NCI-H748 treated with DMSO at 0.1 percent for 48 hours (cell line): ENCODE data around the gene NPAS3.

Source experiments
- DNase-seq: peaks from one replicate; lab custom pipeline; 2025; lab: John Stamatoyannopoulos, UW

The NPAS3 gene

GRCh38 chr14:33794791-33795305 lies 856.2 kb downstream of the NPAS3 start:
- no peak for DNase-seq

- no peak for DNase-seq
Observed at GRCh38 chr14:33796356-33796755, 857.7 kb downstream of the NPAS3 start.

- no peak for DNase-seq
Observed at GRCh38 chr14:33799705-33800570, 861.3 kb downstream of the NPAS3 start.

- no peak for DNase-seq
Observed at GRCh38 chr14:33800735-33801163, 862.1 kb downstream of the NPAS3 start.

GRCh38 chr14:33802737-33803136 lies 864.1 kb downstream of the NPAS3 start:
- DNase-seq: no peak

- no peak for DNase-seq
Observed at GRCh38 chr14:33805593-33805992, 866.9 kb downstream of the NPAS3 start.

- DNase-seq: peak; percentile 18
Observed at GRCh38 chr14:33806905-33807304, 868.2 kb downstream of the NPAS3 start.

GRCh38 chr14:33808187-33808586 lies 869.5 kb downstream of the NPAS3 start:
- no peak for DNase-seq

GRCh38 chr14:33809396-33809981 lies 870.8 kb downstream of the NPAS3 start:
- no peak for DNase-seq

GRCh38 chr14:33810308-33810707 lies 871.6 kb downstream of the NPAS3 start:
- no peak for DNase-seq

GRCh38 chr14:33811721-33812120 lies 873.0 kb downstream of the NPAS3 start:
- DNase-seq: no peak

GRCh38 chr14:33812181-33812580 lies 873.5 kb downstream of the NPAS3 start:
- DNase-seq: no peak

- no peak for DNase-seq
Observed at GRCh38 chr14:33812601-33813000, 873.9 kb downstream of the NPAS3 start.

GRCh38 chr14:33814010-33814409 lies 875.3 kb downstream of the NPAS3 start:
- no peak for DNase-seq

GRCh38 chr14:33833706-33834465 lies 895.2 kb downstream of the NPAS3 start:
- DNase-seq: no peak

- DNase-seq: no peak
Observed at GRCh38 chr14:33834466-33835260, 896.0 kb downstream of the NPAS3 start.

GRCh38 chr14:33835261-33835655 lies 896.6 kb downstream of the NPAS3 start:
- no peak for DNase-seq

GRCh38 chr14:33835677-33836076 lies 897.0 kb downstream of the NPAS3 start:
- no peak for DNase-seq

GRCh38 chr14:33836203-33836899 lies 897.7 kb downstream of the NPAS3 start:
- no peak for DNase-seq

GRCh38 chr14:33836900-33837577 lies 898.4 kb downstream of the NPAS3 start:
- no peak for DNase-seq
